ENCODE results near the gene RRP12. TPM values are rescaled to one million over a fixed set of nuclear protein-coding genes. Genes with fewer than 3 reads are reported as not detected.

RRP12 gene
- total and polyA plus RNA-seq, 2 experiments from 2014 or later: 17.6 to 17.7 TPM

DNA sequence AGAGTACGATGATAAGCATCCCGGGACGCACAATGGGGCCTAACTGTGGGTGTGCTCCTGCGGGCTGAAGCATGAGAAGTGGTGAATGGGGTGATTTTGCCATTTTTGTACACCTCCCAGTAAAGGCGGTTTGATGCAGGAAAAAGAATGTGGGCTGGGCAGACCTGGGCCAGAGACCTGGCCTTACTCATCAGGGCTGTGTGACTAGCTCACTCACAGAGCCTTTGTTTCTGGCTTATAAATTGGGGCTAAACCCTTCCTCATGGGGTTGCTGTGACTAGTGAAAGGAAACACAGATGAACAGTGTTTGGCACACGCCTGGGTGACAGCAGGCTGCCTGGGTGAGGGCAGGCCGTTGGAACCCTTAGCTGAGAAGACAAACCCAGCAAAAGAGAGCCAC, 18.0 kb downstream of the RRP12 start:
- no peaks in the 10 kb centered on the region for H3K4me1 ChIP-seq (ENCODE audit: insufficient read depth)
- no peaks in the 10 kb centered on the region for H3K9me3 ChIP-seq (ENCODE audit: low read depth)
- H4K20me1 ChIP-seq (ENCODE audit: insufficient read depth): no peaks in the 10 kb centered on the region
- no peaks in the 10 kb centered on the region for H3K79me2 ChIP-seq (ENCODE audit: insufficient read depth)
- TF ChIP-seq EZH2 (IDR thresholded peaks at IDR 0.05; ENCODE audit: insufficient read depth, poor library complexity, severe bottlenecking) (no peak), EZH2phosphoT487 (IDR thresholded peaks at IDR 0.05; ENCODE audit: insufficient read depth, low read depth) (no peak)
- 93 to 94% methylated on average over 7 of the region's 7 CpGs for WGBS, 2 experiments (ENCODE audit: low coverage in 1 of 2, low lambda C conversion rate in 2 of 2, missing lambda C conversion rate in 2 of 2)
- H3K27me3 ChIP-seq (replicated peaks; ENCODE audit: insufficient read depth): no peaks in the 10 kb centered on the region
- no peaks in the 10 kb centered on the region; the same call in 1 of the 2 replicates for H3K36me3 ChIP-seq (ENCODE audit: low read depth)
- no peak overlapping the region for H3K4me3 ChIP-seq
- no peaks in the 10 kb centered on the region for H3K9me2 ChIP-seq (ENCODE audit: insufficient read depth)
- no peak overlapping the region for H3K9ac ChIP-seq
- no peaks in the 10 kb centered on the region for H3F3A ChIP-seq (ENCODE audit: insufficient read depth)
- no peak overlapping the region for H2AFZ ChIP-seq
- in situ Hi-C loops (cut with MboI): no loop called here
- no peak for DNase-seq
- no peak overlapping the region for H3K27ac ChIP-seq
- H3K4me2 ChIP-seq (ENCODE audit: unreplicated experiment): no peak overlapping the region

DNA sequence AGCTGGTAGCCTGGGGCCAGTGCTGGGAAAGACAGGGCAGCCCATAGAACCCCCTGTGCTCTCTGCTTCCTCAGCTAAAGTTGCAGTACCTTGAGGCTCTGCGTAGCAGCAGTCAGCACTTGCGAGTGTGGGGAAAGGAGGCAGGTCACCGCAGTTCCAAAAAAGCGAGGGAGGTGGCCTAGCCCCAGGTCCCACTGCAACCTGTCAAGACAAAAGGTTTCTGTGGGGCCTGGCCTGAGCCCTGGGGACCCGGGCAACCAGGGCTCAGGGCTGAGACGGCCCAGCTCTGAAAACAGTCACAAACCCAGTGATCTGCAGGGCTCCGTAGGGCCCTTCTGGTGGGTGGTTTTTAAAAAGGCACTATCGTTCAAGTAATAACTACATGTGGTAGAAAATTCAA, 19.5 kb downstream of the RRP12 start:
- Histone ChIP-seq H3K9me2 (ENCODE audit: insufficient read depth) (no peaks in the 10 kb centered on the region), H3K27me3 (replicated peaks; ENCODE audit: insufficient read depth) (no peaks in the 10 kb centered on the region), H3K4me1 (ENCODE audit: insufficient read depth) (no peaks in the 10 kb centered on the region), H3K9ac (no peak overlapping the region), H3K4me2 (ENCODE audit: unreplicated experiment) (no peak overlapping the region), H3K27ac (no peak overlapping the region), H3F3A (ENCODE audit: insufficient read depth) (no peaks in the 10 kb centered on the region), H3K79me2 (ENCODE audit: insufficient read depth) (no peaks in the 10 kb centered on the region), H3K4me3 (no peak overlapping the region), H4K20me1 (ENCODE audit: insufficient read depth) (no peaks in the 10 kb centered on the region), H2AFZ (no peak overlapping the region), H3K36me3 (ENCODE audit: low read depth) (no peaks in the 10 kb centered on the region; the same call in 1 of the 2 replicates), H3K9me3 (ENCODE audit: low read depth) (no peaks in the 10 kb centered on the region)
- in situ Hi-C loops (cut with MboI): no loop called here
- TF ChIP-seq EZH2 (IDR thresholded peaks at IDR 0.05; ENCODE audit: insufficient read depth, poor library complexity, severe bottlenecking) (no peak), EZH2phosphoT487 (IDR thresholded peaks at IDR 0.05; ENCODE audit: insufficient read depth, low read depth) (no peak)
- no peak for DNase-seq
- 79 to 83% methylated on average over 8 of the region's 8 CpGs for WGBS, 2 experiments (ENCODE audit: low coverage in 1 of 2, low lambda C conversion rate in 2 of 2, missing lambda C conversion rate in 2 of 2)

DNA sequence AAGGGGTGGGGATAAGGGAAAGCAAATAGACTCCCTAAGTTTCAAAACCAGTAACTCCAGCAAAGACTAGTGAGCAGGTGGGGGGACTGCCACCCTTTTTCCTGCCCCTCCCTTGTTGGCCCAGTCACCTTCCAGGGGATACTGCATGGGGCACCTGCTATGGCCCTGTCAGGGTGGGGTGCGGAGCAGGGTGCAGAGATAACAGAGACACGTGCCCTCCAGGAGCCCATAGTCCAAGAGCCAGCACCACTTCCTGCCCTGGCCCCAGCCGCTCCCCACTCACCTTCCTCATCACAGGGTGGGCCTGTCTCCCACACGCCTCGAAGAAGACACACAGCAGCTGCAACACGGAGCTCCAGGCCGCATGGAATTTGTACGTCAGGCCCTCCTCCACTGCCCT, 20.6 kb downstream of the RRP12 start:
- H4K20me1 ChIP-seq (ENCODE audit: insufficient read depth): no peaks in the 10 kb centered on the region
- H2AFZ ChIP-seq: no peak overlapping the region
- no peaks in the 10 kb centered on the region for H3K27me3 ChIP-seq (replicated peaks; ENCODE audit: insufficient read depth)
- in situ Hi-C loops (cut with MboI): no loop called here
- H3K4me3 ChIP-seq: no peak overlapping the region
- H3K27ac ChIP-seq: no peak overlapping the region
- no peak overlapping the region for H3K9ac ChIP-seq
- H3K36me3 ChIP-seq (ENCODE audit: low read depth): no peaks in the 10 kb centered on the region; the same call in 1 of the 2 replicates
- no peaks in the 10 kb centered on the region for H3K9me2 ChIP-seq (ENCODE audit: insufficient read depth)
- no peak for DNase-seq
- H3F3A ChIP-seq (ENCODE audit: insufficient read depth): no peaks in the 10 kb centered on the region
- no peak for TF ChIP-seq EZH2 (IDR thresholded peaks at IDR 0.05; ENCODE audit: insufficient read depth, poor library complexity, severe bottlenecking)
- TF ChIP-seq EZH2phosphoT487 (IDR thresholded peaks at IDR 0.05; ENCODE audit: insufficient read depth, low read depth): no peak
- H3K9me3 ChIP-seq (ENCODE audit: low read depth): no peaks in the 10 kb centered on the region
- no peak overlapping the region for H3K4me2 ChIP-seq (ENCODE audit: unreplicated experiment)
- no peaks in the 10 kb centered on the region for H3K4me1 ChIP-seq (ENCODE audit: insufficient read depth)
- 85 to 94% methylated on average over 8 of the region's 8 CpGs for WGBS, 2 experiments (ENCODE audit: low coverage in 1 of 2, low lambda C conversion rate in 2 of 2, missing lambda C conversion rate in 2 of 2)
- H3K79me2 ChIP-seq (ENCODE audit: insufficient read depth): no peaks in the 10 kb centered on the region

DNA sequence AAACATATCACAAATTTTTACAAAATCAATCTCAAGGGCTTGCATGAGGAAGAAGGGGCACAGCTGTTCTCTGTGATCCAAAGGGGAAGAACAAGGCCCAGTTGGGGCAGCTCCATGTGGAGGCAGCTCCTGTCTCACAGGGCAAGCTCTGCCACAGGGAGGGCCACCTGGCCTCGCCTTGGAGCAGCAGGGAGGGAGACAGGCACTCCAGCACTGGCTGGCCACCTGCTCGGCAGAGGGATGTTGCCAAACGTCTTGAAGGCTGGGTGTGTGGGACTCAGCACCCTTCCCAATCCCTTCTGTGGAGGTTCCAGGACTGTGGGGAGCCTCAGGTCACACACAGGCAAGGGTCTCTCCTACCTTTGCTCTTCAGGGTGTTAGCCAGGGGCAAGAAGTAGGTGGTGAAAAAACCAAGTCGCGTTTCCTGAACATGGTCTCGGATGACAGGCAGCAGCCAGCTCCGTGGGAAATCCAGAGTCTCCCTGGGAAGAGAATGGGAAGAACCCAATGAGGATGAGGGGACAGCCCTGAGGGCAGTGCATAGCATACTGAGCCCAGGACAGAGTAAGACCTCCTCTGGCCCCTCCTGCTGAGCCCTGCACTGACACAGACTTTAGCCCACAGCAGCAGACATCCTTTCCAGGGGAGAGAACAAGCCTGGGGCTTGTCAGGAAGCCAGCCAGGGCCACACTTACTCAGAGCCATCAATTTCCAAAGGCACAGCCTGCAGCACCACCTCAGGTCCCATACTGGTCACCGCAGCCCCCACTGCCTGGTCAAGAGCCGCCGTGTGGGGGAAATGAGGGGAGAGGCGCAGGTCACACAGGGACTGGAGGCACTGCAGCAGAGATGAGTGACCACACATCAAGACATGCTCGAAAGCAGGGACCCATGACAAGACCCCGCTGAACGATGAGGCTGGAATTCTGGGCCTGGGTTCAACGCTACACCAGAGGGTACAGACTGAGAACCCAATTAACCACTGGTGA, 21.9 kb downstream of the RRP12 start:
- no peak for DNase-seq
- Histone ChIP-seq H2AFZ (no peak overlapping the region), H3F3A (ENCODE audit: insufficient read depth) (no peaks in the 10 kb centered on the region), H3K9me2 (ENCODE audit: insufficient read depth) (no peaks in the 10 kb centered on the region), H4K20me1 (ENCODE audit: insufficient read depth) (no peaks in the 10 kb centered on the region), H3K4me3 (no peak overlapping the region), H3K79me2 (ENCODE audit: insufficient read depth) (no peaks in the 10 kb centered on the region), H3K9ac (no peak overlapping the region), H3K36me3 (ENCODE audit: low read depth) (no peaks in the 10 kb centered on the region; the same call in 1 of the 2 replicates), H3K27me3 (replicated peaks; ENCODE audit: insufficient read depth) (no peaks in the 10 kb centered on the region), H3K27ac (no peak overlapping the region), H3K9me3 (ENCODE audit: low read depth) (no peaks in the 10 kb centered on the region), H3K4me2 (ENCODE audit: unreplicated experiment) (no peak overlapping the region), H3K4me1 (ENCODE audit: insufficient read depth) (no peaks in the 10 kb centered on the region)
- 82 to 84% methylated on average over 15 of the region's 15 CpGs for WGBS, 2 experiments (ENCODE audit: low coverage in 1 of 2, low lambda C conversion rate in 2 of 2, missing lambda C conversion rate in 2 of 2)
- TF ChIP-seq EZH2 (IDR thresholded peaks at IDR 0.05; ENCODE audit: insufficient read depth, poor library complexity, severe bottlenecking) (no peak), EZH2phosphoT487 (IDR thresholded peaks at IDR 0.05; ENCODE audit: insufficient read depth, low read depth) (no peak)
- in situ Hi-C loops (cut with MboI): no loop called here

All from GM23248 (cell line).